RKO (cell line): ENCODE data around the gene GPR15.

Source experiments
- DNase-seq: peaks from one replicate; pipeline ENCODE4 v3.0.0-alpha.2; 2016; ENCODE audit warnings: low spot score

GPR15 gene

DNA sequence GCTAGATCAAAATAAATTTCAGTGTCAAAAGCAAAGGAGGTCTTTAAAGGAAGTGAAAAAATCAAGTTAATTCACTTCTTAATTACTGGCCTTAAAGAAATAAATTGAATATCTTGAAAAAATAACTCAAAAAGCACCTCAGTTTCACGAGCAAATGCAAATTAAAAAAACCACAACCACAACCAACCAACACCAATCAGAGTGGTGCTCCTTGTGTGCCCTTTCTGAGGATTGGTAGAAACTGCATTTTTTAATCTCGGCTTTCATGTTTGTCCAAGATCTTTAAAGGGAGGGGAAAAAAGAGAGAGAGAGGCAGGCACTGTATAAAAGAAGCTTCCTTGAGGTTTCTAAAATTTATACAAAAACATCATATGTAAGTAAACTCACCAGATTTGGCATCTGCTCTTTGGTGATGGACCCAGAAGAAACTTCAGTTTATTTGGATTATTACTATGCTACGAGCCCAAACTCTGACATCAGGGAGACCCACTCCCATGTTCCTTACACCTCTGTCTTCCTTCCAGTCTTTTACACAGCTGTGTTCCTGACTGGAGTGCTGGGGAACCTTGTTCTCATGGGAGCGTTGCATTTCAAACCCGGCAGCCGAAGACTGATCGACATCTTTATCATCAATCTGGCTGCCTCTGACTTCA, at the start of gene GPR15:
Gene GPR15 (plus strand): TSS at position 357 of the 653 bp plus-strand sequence. CDS start 56 bp downstream, at position 413.
- DNase-seq: no peak

DNA sequence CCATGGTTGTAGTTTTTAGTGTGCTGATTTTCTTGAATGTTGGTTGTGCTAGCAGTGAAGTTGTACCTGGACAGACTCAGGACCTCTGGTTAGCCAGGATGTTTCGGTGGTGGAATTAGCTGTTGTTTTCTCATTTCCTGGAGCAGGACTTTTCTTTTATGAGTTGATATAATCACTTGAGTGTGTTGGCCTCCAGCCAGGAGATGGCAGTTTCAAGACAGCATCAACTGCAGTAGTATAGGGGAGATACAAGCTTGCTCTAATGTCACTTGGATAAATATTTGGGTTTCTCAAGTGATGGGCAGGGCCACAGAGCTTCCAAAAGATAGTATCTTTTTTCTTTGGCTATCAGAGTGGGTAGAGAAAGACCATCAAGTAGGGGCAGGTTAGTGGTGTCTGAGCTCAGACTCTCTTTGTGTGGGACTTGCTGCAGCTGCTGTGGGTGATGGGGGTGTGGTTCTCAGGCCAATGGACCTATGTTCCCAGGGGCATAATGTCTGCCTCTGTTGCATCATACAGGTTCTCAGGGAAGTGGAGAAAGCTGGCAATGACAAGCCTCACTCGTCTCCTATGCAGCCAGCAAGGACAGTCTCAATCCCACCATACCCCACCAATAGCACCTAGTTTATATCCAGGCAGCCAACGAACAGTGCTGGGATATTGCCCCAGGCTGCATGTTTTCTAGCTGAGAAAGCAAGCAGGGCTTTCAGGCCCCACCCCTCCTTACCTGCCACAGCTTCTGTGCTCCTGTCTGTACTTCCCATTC, 48.9 kb upstream of the GPR15 start:
- DNase-seq: no peak

DNA sequence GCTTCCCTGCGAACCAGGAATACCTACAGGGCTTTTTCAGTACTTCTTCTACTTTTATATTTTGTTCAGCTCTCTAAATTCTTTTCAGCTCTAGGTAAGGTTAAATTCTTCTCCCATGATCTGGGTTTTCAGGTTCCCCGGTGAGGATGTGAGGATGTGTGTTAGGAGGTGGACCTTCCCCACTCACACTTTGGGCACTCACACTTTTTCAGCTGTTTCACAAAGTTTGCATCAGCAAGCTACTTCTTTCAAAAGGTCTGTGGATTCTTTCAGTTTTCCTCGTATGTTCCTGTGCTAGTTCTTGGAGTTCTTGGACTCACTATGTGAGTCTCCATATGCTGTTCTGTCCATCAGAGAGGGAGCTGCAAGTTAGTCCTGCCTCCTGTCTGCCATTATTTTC, 48.2 kb upstream of the GPR15 start:
- no peak for DNase-seq

DNA sequence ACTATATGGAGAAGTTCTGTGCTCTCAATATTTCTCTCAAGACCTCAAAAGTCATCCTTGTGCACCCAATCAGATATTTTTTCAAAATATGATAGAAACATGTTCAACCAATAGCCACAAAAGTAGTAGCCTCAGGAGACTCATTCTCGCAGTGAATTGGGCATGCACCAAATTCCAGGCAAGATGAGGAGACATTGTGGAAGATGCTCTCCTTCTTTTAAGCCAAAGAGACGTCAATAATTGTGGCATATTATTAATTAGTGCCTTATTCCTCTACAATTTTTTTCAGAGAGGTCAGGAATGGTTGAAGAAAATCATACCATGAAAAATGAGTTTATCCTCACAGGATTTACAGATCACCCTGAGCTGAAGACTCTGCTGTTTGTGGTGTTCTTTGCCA, 34.4 kb upstream of the GPR15 start, which contains the start of gene OR5K2:
Gene OR5K2 (plus strand): TSS at position 301 of the 400 bp plus-strand sequence. CDS start 0 bp downstream, at position 301.
- no peak for DNase-seq

- DNase-seq: peak; percentile 27
Measured at GRCh38 chr3:98500019-98500418, 31.8 kb upstream of the GPR15 start.

GRCh38 chr3:98501270-98501669, 30.5 kb upstream of the GPR15 start:
- no peak for DNase-seq

DNA sequence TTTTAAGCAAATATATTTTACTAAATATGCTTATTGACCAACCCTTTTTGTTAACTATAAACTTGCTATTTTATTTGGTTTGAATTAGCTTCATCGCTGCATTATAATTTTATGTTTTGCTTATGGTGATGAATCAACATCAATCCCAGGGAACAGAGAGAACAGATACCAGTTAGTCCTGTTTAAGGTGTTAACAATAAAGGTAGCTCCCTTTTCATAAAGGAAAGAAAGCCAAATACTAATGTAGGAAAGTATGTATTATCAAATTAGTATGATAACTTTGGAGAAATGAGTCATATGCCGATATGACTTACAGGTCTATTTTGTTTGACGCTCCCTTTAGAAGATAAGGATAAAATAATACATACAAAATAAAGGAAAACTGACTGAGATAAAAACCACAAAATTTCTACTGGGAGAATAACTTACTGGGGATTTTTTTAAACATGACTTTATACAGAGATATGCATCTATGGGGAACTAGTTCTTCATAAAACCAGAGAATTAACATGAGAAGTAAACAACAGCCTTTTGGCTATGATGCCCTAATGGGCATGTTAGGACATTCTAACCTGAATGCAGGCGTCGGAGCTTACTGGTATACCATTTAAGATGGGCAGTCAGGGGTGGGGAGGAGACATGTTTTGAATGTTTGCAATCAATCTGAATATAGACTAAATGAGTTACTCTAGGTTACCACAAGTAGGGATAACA, 29.8 kb upstream of the GPR15 start:
- no peak for DNase-seq

DNA sequence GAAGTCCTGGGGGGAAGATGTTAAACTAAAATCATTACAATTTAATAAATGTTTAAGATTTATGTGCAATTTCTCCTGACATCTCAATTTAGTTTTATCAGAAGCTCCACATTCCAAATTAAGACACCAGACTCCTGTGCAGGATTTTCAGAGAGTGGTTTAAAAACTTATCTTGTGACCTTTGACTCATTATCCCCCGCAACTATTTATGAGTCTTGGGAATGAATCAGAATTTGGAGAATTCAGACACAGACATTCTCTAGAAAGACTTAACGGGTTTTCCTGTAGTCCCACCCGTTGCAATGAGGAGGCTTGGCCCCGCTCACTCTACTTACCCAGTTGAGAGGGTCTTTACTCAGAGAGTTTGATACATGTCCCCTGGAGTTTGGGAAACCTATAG, 27.2 kb upstream of the GPR15 start:
- no peak for DNase-seq

DNA sequence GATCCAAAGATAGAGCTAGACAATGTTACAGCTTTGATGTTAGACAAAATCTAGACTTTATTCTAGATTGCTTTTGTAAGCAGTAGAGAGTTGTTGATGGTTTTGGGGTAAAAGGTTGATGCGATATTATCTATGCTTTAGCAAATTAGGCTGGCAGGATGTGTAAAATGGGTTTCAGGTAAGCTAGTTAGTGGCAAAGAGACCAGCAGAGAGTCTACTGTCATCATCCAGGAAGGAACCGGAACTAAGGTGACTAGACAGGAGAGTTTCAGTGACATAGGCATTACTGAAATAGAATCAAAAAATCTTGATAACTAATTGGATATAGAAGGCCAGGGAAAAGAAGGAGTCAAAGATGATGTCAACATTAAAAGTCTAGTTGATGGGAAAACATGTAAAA, 23.2 kb upstream of the GPR15 start:
- DNase-seq: no peak

DNA sequence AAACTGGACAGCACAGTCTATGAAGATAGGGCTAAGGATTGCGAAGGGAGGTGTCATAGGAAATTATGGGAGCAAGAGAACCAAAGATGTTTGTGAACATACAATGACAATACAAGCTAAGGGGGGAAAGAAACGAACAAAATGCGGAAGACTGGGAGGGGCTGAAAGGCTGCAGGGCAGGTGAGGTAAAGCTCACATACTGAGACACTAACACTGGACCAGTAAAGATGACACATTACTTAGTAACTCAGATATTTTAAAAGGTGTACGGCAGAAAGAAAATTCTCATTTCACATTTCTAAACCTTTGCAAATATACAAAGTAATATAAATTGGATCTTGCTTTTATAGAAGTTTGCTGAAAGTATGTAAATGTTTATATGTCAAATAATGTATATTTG, 19.2 kb upstream of the GPR15 start:
- no peak for DNase-seq

DNA sequence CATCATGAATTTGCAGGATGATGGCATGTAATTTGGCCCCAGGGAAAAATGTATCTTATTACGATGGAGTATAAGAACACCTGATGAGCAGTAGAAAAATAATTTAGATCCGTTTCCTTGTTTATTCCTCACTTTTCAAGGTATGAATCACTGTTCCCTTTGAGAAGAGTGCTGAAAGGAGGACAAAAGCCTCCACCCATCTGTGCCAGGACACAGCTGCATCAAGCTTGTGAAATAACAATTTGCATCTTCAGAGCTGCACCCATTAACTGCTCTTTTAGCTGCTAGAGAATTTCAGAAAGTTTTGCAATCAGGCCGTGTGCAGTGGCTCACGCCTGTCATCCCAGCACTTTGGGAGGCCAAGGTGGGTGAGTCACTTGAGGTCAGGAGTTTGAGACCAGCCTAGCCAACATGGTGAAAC, 18.7 kb upstream of the GPR15 start:
- DNase-seq: no peak

- DNase-seq: no peak
Measured at GRCh38 chr3:98513736-98514135, 18.0 kb upstream of the GPR15 start.

DNA sequence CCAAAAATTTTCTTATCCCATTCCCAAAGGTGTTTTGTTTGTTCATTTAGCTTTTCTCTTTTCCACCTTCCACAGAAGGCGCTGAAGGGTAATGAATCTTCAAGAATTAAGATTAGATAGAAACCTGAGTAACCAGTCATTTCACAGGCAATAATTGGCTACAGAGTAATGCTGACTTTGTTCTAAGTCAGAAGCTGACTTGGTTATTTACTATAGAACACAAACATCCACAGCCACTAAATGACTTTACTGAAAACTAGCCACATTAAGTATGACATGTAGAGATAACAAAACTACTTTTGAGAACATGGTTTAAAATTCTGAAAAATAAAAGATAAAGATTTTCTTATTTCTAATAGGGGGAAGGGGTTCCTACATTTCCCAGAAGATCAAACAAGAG, 16.8 kb upstream of the GPR15 start:
- no peak for DNase-seq

- no peak for DNase-seq
Measured at GRCh38 chr3:98518816-98519215, 13.0 kb upstream of the GPR15 start.

GRCh38 chr3:98519351-98519750, 12.4 kb upstream of the GPR15 start:
- no peak for DNase-seq

DNA sequence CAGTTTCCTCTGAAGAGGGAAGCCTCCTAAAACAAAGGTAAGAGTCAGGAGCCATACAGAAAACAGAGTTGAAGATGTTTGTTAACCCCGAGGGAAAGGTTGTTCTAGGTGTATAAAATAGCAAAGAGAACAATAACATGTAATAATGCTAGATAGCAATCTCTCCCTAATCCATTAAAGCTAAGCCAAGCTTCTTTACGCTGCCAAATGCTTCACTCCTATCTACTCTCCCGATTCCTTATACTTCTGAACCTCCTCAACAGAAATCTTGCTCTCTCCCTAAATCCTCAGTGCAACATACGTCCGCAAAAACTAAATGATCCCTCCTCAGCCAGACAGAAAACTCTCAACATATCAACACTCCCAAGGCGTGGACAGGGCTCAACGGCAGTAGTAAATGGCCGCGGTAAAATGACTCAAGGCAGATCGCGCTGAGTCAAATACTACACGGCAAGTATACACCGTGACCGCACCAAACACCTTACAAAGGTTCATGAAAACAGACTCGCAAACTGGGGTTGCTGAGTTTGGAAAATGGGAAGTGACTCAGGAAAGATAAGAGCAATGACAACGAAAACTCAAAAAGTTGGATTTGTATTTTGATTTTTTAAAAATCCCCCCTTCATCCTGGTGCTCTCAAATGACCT, 9.8 kb upstream of the GPR15 start:
- peak; percentile 85 for DNase-seq

DNA sequence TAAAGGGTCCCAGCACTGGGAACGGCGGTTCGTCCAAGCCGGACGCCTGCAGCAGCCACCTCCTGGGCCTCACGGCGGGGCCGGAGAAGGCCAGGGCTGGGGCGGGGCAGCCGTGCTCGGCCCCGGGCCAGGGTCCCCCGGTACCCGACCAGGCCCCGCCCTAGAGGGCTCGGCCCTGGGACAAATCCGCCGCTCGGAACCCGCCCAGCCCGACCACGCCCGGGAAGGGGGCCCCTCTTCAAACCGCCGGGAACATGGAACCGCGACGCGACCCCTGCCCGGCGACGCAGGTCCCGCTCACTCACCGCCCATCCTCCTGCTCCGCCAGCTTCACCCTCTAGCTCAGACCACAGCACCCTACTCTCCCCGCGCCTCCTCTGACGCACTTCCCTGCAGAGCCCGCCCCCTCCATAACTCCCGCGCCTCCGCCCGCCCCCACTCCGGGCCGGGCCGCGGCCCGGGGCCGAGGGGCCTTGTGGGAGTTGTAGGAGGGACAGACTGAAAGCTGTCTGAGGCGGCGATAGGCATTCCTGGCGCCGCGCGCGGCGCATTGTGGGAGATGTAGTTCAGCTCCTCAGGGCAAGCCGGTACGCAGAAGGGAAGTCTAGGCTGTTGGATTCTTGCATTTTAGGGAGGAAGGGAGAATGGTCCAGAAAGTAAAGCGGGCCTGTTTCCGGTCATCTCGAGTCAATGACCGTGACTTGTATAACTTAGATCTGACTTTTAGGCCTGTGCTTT, 9.1 kb upstream of the GPR15 start, which contains the start of gene CLDND1:
Gene CLDND1 (minus strand): TSS at position 359 of the 738 bp plus-strand sequence. CDS start 1,478 bp downstream, outside the sequence.
- peak; percentile 96 for DNase-seq

- no peak for DNase-seq
Measured at GRCh38 chr3:98525494-98525893, 6.3 kb upstream of the GPR15 start.

DNA sequence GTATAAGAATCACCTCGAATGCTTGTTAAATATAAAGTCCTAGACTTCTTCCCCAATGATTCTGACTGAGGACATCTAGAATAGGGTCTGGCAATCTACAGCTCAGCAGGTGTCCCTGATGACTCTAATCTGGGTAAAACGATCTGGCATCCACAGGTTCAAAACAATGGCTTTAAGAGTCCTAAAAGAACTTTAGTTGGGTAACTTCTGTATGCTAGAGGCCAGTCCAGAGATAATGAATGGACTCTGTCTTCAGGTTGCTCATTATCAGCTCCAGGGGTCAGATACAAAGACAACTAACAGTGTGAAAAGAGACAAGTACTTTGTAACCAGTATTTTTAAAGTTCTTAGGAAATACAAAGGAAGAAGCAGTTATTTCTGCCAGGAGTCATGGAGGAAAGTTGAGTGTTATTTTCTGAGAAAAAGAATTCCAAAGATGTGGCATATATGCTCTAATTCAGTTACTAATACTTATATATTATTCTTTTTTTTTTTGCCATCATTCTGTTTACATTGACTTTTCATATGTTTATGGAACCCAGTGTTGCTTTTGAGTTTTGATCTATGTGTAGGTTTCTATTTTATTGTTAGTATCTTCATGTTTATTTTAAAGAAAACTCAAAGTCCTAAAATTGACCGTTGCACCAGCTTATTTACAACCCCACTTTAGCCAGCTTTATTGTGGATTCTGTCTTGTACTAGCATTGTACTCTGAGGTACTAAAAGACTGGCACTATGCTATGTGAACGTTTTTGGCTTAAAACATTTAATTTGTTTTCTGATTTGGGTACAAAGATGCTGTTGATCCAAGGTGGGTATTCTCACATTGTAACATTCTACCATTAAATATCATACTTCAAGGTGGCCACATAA, 3.1 kb upstream of the GPR15 start:
- DNase-seq: no peak

- DNase-seq: no peak
Measured at GRCh38 chr3:98529856-98530459, 1.8 kb upstream of the GPR15 start.
